ENCODE results near the gene CGREF1. TPM values are rescaled to one million over a fixed set of nuclear protein-coding genes. Genes with fewer than 3 reads are reported as not detected.

The CGREF1 gene
- total and polyA plus RNA-seq, 2 donors (not counting 3 experiments of a cell fraction or from before 2014, with no cell fraction given): 2.9 to 5.8 TPM

DNA sequence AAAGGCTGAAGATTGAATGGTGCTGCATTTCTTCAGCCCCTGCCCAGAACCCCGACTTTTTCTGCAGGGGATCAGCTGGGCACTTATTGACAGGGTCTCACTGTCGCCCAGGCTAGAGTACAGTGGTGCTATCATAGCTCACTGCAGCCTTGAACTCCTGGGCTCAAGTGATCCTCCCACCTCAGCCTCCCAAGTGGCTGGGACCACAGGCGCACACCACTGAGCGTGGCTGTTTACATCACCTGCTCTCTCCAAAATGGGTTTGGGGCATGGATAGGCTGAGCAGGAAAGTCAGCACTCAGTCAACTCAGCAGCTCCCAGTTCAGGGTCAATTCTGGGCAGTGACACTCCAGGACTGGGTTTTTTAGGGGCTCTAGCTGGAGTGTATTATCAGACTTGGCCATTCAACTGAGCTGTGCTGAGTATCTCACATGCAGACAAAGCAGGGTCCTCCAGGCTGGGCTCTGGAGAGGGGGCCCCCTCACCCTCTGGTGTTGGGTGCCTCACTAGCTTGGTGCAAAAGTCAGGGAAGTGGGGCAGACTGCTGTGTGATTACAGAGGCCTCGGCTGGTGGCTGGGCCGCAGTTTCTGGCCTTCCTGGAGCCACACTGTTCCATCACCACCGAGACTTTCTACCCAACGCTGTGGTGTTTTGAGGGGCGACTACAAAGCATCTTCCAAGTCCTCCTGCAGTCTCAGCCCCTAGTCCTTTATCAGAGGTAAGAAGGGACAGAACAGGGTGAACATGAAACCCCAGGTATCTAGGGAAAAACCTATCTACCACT, 9.1 kb upstream of the CGREF1 start:
- BruUV-seq (replicated peaks): no TSS peak
- H3K4me3 ChIP-seq (replicated peaks in 1 of 3; ENCODE audit: insufficient read depth in 1 of 3, low read depth in 1 of 3, low read length in 3 of 3): no peak overlapping the region
- peaks cover 6 to 27% of the 10 kb centered on the region in 2 experiments for H3K36me3 ChIP-seq (ENCODE audit: control insufficient read depth in 2 of 2, extremely low read depth in 1 of 2, insufficient read depth in 2 of 2, low read length in 2 of 2)
- no peak for FAIRE-seq
- H3K9ac ChIP-seq (replicated peaks; ENCODE audit: extremely low read depth, insufficient read depth, low read length): no peak overlapping the region
- intact Hi-C loops (cut with micrococcal nuclease) (no loop called here), dilution Hi-C loops (cut with MboI; ENCODE audit: extremely low pct_ligation_motif_present, low sequenced_read_pairs) (no loop called here)
- no peaks in the 10 kb centered on the region for H3K9me3 ChIP-seq (replicated peaks; ENCODE audit: control insufficient read depth, insufficient read depth, low read length)
- no peaks in the 10 kb centered on the region for H3K9me1 ChIP-seq (replicated peaks; ENCODE audit: control insufficient read depth, extremely low read depth, insufficient read depth, low read length)
- ChIA-PET CTCF (interaction anchor here (0.8 kb wide), 1 partner anchor 42 kb away, joined by 3 read pairs; no protein-coding TSS in a partner anchor), POLR2A (no interaction called here)
- H3K27me3 ChIP-seq (ENCODE audit: control insufficient read depth in 2 of 2, insufficient read depth in 2 of 2, low read length in 2 of 2): no peaks in the 10 kb centered on the region
- peaks cover 3% of the 10 kb centered on the region for H3K4me1 ChIP-seq (ENCODE audit: control insufficient read depth, extremely low read depth, insufficient read depth, low read length)
- no peaks in the 10 kb centered on the region for H4K20me1 ChIP-seq (replicated peaks; ENCODE audit: control insufficient read depth, extremely low read depth, insufficient read depth, low read length)
- TF ChIP-seq POLR2AphosphoS5 (IDR thresholded peaks at IDR 0.05; ENCODE audit: insufficient read depth, low read depth, low read length) (no peak), GATA2 (IDR thresholded peaks at IDR 0.05; ENCODE audit: insufficient read depth, insufficient read length, low read depth, low read length) (no peak), EZH2 (IDR thresholded peaks at IDR 0.05; ENCODE audit: borderline replicate concordance, low read depth, low read length, severe bottlenecking) (no peak), FOS (IDR thresholded peaks at IDR 0.05; ENCODE audit: borderline replicate concordance, insufficient read depth, low read length) (no peak)
- TF ChIP-seq, protein P1, sequence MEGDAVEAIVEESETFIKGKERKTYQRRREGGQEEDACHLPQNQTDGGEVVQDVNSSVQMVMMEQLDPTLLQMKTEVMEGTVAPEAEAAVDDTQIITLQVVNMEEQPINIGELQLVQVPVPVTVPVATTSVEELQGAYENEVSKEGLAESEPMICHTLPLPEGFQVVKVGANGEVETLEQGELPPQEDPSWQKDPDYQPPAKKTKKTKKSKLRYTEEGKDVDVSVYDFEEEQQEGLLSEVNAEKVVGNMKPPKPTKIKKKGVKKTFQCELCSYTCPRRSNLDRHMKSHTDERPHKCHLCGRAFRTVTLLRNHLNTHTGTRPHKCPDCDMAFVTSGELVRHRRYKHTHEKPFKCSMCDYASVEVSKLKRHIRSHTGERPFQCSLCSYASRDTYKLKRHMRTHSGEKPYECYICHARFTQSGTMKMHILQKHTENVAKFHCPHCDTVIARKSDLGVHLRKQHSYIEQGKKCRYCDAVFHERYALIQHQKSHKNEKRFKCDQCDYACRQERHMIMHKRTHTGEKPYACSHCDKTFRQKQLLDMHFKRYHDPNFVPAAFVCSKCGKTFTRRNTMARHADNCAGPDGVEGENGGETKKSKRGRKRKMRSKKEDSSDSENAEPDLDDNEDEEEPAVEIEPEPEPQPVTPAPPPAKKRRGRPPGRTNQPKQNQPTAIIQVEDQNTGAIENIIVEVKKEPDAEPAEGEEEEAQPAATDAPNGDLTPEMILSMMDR (IDR thresholded peaks at IDR 0.05; ENCODE audit: extremely low read depth in 1 of 2, insufficient read depth in 1 of 2, low read depth in 1 of 2, low read length in 2 of 2): no peak
- H3K4me2 ChIP-seq (ENCODE audit: insufficient read depth, low read length): no peak overlapping the region
- DNase-seq (ENCODE audit: low read depth, low spot score): no peak
- H3K79me2 ChIP-seq (ENCODE audit: control insufficient read depth, insufficient read depth, low read length): peaks cover 5% of the 10 kb centered on the region
- H3K27ac ChIP-seq (ENCODE audit: insufficient read depth, low read depth, low read length): no peak overlapping the region
- H2AFZ ChIP-seq (ENCODE audit: low read depth, low read length): no peak overlapping the region

All from endothelial cell of umbilical vein (primary cell).